ENCODE results near the gene MAPKAP1.

MAPKAP1 gene

GRCh38 chr9:125444956-125445506 is 262.0 kb downstream of the MAPKAP1 start:
- TF ChIP-seq CTCF (conservative IDR thresholded peaks at IDR 0.05) (no peak), ZFX (IDR thresholded peaks at IDR 0.05) (no peak)
- H3K27ac ChIP-seq = no peak overlapping the region

GRCh38 chr9:125444166-125444565 is 262.8 kb downstream of the MAPKAP1 start:
- no peak for TF ChIP-seq ZFX (IDR thresholded peaks at IDR 0.05)
- TF ChIP-seq CTCF (conservative IDR thresholded peaks at IDR 0.05) = no peak
- no peak overlapping the region for H3K27ac ChIP-seq

- no peak overlapping the region for H3K27ac ChIP-seq
- TF ChIP-seq ZFX (IDR thresholded peaks at IDR 0.05) (no peak), CTCF (conservative IDR thresholded peaks at IDR 0.05) (no peak)
These were observed 263.6 kb downstream of the MAPKAP1 start for GRCh38 chr9:125443367-125443766.

- TF ChIP-seq ZFX (IDR thresholded peaks at IDR 0.05) (no peak), CTCF (conservative IDR thresholded peaks at IDR 0.05) (no peak)
- H3K27ac ChIP-seq = no peak overlapping the region
These were observed 264.6 kb downstream of the MAPKAP1 start for GRCh38 chr9:125442452-125442851.

- no peak overlapping the region for H3K27ac ChIP-seq
- TF ChIP-seq ZFX (IDR thresholded peaks at IDR 0.05) = no peak
- TF ChIP-seq CTCF (conservative IDR thresholded peaks at IDR 0.05) = no peak
These were observed 266.6 kb downstream of the MAPKAP1 start for GRCh38 chr9:125440411-125440810.

- TF ChIP-seq CTCF (conservative IDR thresholded peaks at IDR 0.05) = no peak
- TF ChIP-seq ZFX (IDR thresholded peaks at IDR 0.05) = no peak
These were observed 267.4 kb downstream of the MAPKAP1 start for GRCh38 chr9:125439434-125440272.

More at GRCh38 chr9:125439434-125440272, 267.4 kb downstream of the MAPKAP1 start:
- no peak overlapping the region for H3K27ac ChIP-seq

Measured in C4-2B (cell line).